ENCODE data around the gene GEMIN7.

Gene GEMIN7

GRCh38 chr19:45133661-45134060, 54.6 kb downstream of the GEMIN7 start:
- TF ChIP-seq CTCF (IDR thresholded peaks at IDR 0.05; ENCODE audit: low read depth, low read length) (no peak), MYC (IDR thresholded peaks at IDR 0.05; ENCODE audit: low read depth, low read length) (no peak), POLR2A (IDR thresholded peaks at IDR 0.05; ENCODE audit: extremely low read depth, insufficient read length) (no peak)
- no peak overlapping the region for H3K4me3 ChIP-seq (ENCODE audit: low read depth, low read length)
- DNase-seq (ENCODE audit: low read depth) = no peak

DNA sequence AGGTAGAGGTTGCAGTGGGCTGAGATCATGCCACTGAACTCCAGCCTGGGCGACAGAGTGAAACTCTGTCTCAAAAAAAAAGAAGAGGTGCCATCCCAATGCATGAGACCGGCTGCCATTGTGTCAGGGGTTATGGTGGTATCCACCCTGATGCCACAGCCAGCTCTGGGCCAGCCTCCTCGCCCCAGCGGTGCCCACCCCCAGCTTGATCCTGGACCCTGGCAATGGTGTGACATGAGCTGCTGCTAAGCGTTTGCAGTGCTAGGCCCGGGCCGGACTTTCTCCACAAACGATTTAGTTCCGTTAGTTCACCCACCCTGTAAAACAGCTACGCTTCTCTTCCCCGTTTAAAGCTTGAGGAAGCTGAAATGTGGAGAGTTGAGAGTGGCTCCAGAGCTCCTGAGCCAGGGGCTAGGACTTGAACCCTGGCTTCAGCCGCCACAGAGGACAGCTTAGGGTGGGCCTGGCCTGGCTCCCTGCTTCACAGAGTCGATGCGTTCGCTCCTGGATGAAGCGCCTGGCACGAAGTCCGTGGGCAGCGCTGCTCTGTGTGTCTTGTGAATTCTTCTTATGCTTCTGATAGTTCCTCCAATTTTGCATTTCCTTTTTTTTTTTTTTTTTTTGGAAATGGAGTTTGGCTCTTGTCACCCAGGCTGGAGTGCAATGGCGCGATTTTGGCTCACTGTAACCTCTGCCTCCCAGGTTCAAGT, 56.3 kb downstream of the GEMIN7 start:
- TF ChIP-seq MYC (IDR thresholded peaks at IDR 0.05; ENCODE audit: low read depth, low read length) = no peak
- no peak for TF ChIP-seq POLR2A (IDR thresholded peaks at IDR 0.05; ENCODE audit: extremely low read depth, insufficient read length)
- TF ChIP-seq CTCF (IDR thresholded peaks at IDR 0.05; ENCODE audit: low read depth, low read length) = no peak
- TF ChIP-seq MAX (IDR thresholded peaks at IDR 0.05; ENCODE audit: low read depth, low read length) = no peak
- H3K4me3 ChIP-seq (ENCODE audit: low read depth, low read length) = no peak overlapping the region
- no peak for DNase-seq (ENCODE audit: low read depth)

DNA sequence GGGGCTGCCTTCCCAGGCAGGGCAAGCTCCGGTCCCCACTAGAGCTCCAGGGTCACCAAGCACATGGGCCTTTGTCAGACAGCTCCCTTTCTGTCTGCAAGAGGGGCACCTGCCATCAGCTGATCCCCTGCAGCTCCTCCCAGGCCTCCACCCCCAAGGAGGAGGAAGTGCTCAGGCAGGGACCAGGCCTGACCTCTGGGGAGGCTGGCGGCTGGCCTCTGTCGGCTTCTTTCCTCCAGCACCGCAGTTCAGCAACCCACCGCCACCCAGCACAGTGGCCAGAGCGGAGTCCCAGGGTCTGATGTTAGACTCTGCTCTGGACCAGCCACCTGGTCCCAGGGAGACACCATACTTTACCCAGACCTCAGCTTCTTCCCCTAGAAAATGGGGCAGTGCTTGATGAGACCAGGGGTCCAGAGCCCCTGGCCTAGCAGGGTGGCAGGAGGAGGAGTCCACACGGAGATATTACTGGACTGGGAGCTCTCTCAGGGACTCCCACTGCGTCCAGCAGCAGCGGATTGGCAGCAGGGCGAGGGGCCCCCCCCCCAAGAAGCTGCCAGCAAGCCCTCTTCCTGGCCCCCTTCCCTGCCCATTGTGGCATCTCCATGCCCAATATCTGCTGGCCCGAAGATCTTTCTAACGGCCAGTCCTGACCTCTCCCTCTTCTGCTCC, 57.6 kb downstream of the GEMIN7 start:
- no peak overlapping the region for H3K4me3 ChIP-seq (ENCODE audit: low read depth, low read length)
- no peak for DNase-seq (ENCODE audit: low read depth)
- TF ChIP-seq POLR2A (IDR thresholded peaks at IDR 0.05; ENCODE audit: extremely low read depth, insufficient read length) (no peak), MYC (IDR thresholded peaks at IDR 0.05; ENCODE audit: low read depth, low read length) (no peak), CTCF (IDR thresholded peaks at IDR 0.05; ENCODE audit: low read depth, low read length) (no peak), MAX (IDR thresholded peaks at IDR 0.05; ENCODE audit: low read depth, low read length) (no peak)

DNA sequence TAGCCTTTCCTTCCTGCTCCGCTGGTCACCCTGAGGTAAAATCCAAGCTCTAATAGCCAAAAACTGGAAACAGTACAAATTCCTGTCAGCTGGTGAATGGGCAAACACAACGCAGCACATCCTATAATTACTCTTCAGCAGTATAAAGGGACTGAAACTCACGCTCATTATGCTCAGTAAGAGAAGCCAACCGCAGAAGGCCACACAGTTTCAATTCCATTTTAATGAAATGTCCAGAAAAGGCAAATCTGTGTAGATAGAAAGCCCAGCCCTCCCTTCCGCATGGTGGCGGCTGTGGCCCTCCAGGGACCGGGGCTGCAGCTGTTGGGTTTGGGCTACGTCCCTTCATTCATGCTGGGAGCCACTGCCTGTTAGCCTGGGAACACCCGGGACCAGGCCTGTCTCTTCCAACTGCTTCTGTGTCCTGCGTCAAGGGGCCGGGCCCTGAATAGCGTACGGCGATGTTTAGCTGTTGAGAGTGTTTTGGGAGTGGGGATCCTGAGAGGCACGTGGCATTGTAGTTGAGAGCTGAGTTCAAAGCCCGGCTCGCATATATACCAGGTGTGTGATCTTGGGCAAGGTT, 58.2 kb downstream of the GEMIN7 start:
- DNase-seq (ENCODE audit: low read depth) = no peak
- no peak overlapping the region for H3K4me3 ChIP-seq (ENCODE audit: low read depth, low read length)
- TF ChIP-seq POLR2A (IDR thresholded peaks at IDR 0.05; ENCODE audit: extremely low read depth, insufficient read length) (no peak), MYC (IDR thresholded peaks at IDR 0.05; ENCODE audit: low read depth, low read length) (no peak), CTCF (IDR thresholded peaks at IDR 0.05; ENCODE audit: low read depth, low read length) (no peak), MAX (IDR thresholded peaks at IDR 0.05; ENCODE audit: low read depth, low read length) (no peak)

DNA sequence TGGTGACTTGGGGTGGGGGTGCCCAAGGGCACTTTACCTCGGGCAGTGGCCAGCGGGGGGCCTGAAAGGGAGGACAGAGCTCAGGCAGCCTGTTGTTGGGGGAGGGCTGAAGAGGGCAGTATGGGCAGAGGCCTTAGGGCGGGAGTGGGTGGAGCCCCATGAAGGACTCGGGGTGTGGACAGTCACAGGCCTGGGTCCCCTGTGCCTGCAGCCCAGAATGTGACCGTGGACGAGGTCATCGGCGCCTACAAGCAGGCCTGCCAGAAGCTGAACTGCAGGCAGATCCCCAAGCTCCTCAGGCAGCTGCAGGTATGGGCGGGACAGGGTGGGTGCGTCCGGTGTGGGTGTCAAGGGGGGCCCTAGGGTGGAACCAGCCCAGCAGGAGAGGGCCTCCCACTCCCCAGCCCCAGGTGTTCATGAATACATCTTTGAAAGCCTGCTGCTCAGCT, 59.3 kb downstream of the GEMIN7 start:
- no peak for DNase-seq (ENCODE audit: low read depth)
- H3K4me3 ChIP-seq (ENCODE audit: low read depth, low read length) = no peak overlapping the region

More for the DNA sequence above, 59.3 kb downstream of the GEMIN7 start:
- TF ChIP-seq CTCF (IDR thresholded peaks at IDR 0.05; ENCODE audit: low read depth, low read length) = no peak
- TF ChIP-seq POLR2A (IDR thresholded peaks at IDR 0.05; ENCODE audit: extremely low read depth, insufficient read length) = no peak
- TF ChIP-seq MYC (IDR thresholded peaks at IDR 0.05; ENCODE audit: low read depth, low read length) = no peak
- TF ChIP-seq MAX (IDR thresholded peaks at IDR 0.05; ENCODE audit: low read depth, low read length) = no peak

All from NB4 (cell line).